Esophagus muscularis mucosa (tissue), 4 donors: Measurements from ENCODE around the gene RBBP7.

Source experiments
- EP300 ChIP-seq: sonication (generic); formaldehyde crosslinking; IDR thresholded peaks from one replicate; pipeline ENCODE4 v1.6.1; 2017; ENCODE audit warnings: antibody characterized with exemption
- POLR2A ChIP-seq: fragments of 450-650 bp; IDR thresholded peaks from one replicate; pipeline ENCODE4 v1.6.1; 2017; ENCODE audit warnings: antibody characterized with exemption, moderate library complexity, mild to moderate bottlenecking, low read depth
- POLR2AphosphoS5 ChIP-seq, 2 donors: sonication (generic); formaldehyde crosslinking; IDR thresholded peaks; one replicate each; pipeline ENCODE4 v1.6.1; 2017; ENCODE audit warnings: antibody characterized with exemption in 2 of 2
- TF ChIP-seq, protein P1 (sequence below), 3 experiments: fragments of 200-600 bp in 2 of 3; fragments of 450-650 bp in 1 of 3; sonication (generic) in 2 of 3; IDR thresholded peaks; one replicate each; pipeline ENCODE4 v1.5.1; 2017 to 2019; ENCODE audit warnings: antibody characterized with exemption in 3 of 3, mild to moderate bottlenecking in 2 of 3, moderate library complexity in 1 of 3

DNA sequence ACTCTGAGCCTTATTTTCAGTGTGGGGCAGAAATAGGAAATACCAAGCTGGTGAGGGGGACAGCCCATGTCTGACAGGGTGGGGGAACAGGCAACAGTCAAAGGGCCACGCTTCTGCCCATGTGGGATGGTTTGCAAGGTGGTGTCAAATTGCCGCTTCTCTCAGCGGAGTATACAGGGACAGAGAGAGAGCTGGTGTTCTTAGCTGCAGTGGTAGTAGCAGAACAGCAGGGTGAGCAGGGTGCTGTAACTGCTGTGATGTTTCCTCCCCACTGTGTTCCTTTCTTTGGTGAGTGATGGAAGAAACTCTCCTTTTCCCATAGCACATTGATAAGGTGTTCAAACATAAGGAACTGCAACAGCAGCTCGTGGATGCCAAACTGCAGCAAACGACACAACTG is 37.9 kb downstream of the RBBP7 start:
- TF ChIP-seq, protein P1, sequence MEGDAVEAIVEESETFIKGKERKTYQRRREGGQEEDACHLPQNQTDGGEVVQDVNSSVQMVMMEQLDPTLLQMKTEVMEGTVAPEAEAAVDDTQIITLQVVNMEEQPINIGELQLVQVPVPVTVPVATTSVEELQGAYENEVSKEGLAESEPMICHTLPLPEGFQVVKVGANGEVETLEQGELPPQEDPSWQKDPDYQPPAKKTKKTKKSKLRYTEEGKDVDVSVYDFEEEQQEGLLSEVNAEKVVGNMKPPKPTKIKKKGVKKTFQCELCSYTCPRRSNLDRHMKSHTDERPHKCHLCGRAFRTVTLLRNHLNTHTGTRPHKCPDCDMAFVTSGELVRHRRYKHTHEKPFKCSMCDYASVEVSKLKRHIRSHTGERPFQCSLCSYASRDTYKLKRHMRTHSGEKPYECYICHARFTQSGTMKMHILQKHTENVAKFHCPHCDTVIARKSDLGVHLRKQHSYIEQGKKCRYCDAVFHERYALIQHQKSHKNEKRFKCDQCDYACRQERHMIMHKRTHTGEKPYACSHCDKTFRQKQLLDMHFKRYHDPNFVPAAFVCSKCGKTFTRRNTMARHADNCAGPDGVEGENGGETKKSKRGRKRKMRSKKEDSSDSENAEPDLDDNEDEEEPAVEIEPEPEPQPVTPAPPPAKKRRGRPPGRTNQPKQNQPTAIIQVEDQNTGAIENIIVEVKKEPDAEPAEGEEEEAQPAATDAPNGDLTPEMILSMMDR (IDR thresholded peaks at IDR 0.05), result no peak
- TF ChIP-seq POLR2A, result no peak
- TF ChIP-seq EP300, result no peak
- no peak for TF ChIP-seq POLR2AphosphoS5 (IDR thresholded peaks at IDR 0.05)
